Embryonic facial prominence (tissue), 1 donor: ENCODE data around the gene ZNF234.
A peak's percentile ranks its signal among the peaks of the same experiment; 100 is the strongest.
"Not testable (repeated sequence)": the region's sequence is repeated elsewhere in the genome, so short reads cannot be mapped to it uniquely, and the experiment has no call there.

Experiments
- DNase-seq: peaks from one replicate; pipeline ENCODE4 v3.0.0-alpha.2; 2016; ENCODE audit errors: extremely low spot score

ZNF234 gene

GRCh38 chr19:44141191-44142058, at the start of gene ZNF234:
TSS of gene ZNF234 (plus strand) at chr19:44141554. CDS start at chr19:44144633, 3,079 bp downstream.
- peak; percentile 52 for DNase-seq

DNA sequence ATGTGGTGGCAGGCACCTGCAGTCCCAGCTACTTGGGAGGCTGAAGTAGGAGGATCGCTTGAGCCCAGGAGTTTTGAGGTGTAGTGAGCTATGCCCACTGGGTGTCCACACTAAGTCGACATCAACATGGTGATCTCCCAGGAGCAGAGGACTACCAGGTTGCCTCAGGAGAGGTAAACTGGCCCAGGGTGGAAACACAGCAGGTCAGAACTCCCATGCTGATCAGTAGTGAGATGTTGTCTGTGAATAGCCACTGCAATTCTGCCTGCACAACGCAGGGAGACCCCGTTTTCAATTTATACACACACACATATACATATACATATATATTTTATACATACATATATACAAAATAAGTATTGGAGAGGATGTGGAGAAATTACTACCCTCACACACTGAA, 49.2 kb upstream of the ZNF234 start:
- DNase-seq, result no peak

DNA sequence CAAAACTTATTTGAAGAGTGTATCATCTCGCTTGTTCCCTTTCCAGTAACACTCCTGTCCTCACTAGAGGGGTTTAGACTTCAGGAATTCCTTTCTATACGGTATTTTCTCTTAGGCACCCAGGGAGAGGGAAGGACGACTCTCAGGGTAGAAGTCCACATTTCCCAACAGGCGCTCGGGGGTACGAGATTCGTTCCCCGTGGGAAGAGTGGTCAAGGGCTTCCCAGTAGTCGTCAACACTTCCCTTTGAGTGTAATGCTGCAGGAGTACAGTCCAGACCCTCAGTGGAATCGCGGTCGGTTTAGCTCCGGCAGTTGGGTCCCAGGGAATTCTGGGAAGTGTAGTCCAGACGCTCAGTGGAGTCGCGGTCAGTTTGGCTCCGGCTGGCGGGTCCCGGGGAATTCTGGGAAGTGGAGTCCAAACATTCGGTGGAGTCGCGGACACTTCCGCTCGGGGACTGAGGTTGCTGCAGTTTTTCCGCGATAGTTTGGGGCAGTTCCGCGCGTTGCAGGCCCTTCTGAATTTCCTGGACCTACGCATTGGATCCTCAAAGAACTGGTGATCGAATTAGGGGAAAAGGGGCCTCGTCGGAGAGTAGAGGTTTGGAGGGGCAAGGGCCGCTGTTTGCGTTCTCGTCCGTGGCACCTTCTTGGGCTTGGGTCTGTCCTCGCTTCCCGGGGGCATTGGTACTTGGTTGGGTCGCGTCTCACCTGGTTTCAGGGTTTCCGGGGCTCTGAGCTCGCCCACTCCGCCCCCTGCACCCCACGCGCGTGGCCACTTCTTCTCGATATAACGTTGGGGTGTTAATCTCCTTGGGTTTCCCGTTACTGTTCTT, 47.2 kb upstream of the ZNF234 start, which contains the start of gene ZNF224:
TSS of gene ZNF224 (plus strand) at position 431 of the 835 bp plus-strand sequence. CDS start 3,513 bp downstream, outside the sequence.
- DNase-seq, result peak; percentile 88

DNA sequence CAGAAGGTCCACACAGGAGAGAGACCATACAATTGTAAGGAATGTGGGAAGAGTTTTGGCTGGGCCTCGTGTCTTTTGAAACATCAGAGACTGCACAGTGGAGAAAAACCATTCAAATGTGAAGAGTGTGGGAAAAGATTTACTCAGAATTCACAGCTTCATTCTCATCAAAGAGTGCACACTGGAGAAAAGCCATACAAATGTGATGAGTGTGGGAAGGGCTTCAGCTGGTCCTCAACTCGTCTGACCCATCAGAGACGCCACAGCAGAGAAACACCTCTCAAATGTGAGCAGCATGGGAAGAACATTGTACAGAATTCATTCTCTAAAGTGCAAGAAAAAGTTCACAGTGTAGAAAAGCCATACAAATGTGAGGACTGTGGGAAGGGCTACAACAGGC, 33.6 kb upstream of the ZNF234 start:
- DNase-seq, result no peak

DNA sequence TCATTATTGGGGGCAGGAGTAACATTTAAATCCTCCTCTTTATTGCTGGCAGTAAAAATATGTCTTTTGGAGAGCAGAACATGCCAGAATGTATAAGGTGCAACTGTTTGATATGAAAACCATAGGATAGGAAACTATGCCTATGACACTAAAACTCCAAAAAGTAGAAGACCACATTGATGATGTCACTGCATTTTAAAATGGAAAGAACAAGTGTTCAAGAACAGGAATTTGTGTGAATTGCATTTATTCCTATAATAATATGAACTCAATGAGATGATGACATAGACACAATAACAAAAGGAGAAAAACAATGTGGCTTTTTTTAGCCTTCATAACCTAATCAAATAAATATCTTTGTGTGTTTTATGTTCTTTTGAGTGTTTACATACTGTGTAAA, 31.9 kb upstream of the ZNF234 start:
- no peak for DNase-seq

DNA sequence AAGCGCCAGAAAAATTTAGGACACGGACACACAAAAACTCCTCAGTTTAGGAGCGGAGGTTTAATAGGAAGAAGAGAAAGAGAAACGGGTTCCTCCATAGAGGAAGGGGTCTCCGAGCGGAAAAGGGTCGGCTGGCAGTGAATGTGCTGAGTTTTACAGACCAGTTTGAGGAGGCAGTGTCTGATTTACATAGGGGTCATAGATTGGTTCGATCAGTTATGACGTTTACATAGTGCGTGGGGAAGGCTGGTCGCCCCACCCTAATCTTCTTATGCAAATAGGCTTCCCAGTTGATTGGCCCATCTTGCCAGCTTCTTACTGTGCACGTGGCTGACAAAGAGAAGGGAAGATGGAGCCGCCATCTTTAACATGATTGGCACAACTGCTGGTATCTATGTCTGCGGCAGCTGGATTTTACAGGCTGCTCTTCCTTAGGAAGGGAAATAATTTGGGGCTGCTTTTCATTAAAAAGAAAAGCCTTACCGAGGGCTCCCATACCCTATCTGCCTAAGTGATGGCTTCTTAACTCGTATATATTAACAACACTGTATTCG, 29.4 kb upstream of the ZNF234 start:
- DNase-seq, result peak; percentile 67

DNA sequence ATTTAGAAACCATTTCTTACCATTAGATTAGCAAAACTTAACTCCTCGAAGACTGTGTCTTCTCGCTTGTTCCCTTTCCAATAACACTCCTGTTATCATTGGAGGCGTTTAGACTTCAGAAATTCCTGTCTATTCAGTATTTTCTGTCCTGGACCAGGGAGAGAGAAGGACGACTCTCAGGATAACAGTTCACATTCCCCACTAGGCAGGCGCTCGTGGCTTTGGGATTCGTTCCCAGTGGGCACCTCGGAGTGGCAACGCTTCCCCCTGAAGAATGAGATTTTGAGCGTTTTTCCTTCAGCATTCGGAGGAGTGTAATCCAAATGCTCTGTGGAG, 28.6 kb upstream of the ZNF234 start:
- no peak for DNase-seq

DNA sequence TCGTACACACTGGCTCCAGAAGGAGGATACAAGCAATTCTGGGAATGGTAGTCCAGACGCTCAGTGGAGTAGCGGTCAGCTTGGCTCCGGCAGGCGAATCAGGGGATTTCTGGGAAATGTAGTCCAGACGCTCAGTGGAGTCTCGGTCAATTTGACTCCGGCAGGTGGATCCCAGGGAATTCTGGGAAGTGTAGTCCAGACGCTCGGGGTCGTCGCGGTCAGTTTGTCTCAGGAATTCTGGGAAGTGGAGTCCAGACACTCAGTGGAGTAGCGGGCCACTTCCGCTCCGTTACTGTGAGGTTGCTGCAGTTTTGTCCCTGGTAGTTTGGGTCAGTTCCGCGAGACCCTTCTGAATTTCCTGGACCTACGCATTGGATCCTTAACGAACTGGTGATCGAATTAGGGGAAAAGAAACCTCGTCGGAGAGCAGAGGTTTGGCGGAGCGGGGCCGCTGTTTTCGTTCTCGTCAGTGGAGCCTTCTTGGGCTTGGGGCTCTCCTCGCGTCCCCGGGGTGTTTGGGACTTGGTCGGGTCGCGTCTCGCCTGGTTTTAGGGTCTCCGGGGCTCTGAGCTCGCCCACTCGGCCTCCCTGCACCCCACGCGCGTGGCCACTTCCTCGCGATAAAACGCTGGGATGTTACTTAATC, 28.1 kb upstream of the ZNF234 start, which contains the start of gene ZNF225:
TSS of gene ZNF225 (plus strand) at position 262 of the 646 bp plus-strand sequence. CDS start 2,429 bp downstream, outside the sequence.
- peak; percentile 96 for DNase-seq

DNA sequence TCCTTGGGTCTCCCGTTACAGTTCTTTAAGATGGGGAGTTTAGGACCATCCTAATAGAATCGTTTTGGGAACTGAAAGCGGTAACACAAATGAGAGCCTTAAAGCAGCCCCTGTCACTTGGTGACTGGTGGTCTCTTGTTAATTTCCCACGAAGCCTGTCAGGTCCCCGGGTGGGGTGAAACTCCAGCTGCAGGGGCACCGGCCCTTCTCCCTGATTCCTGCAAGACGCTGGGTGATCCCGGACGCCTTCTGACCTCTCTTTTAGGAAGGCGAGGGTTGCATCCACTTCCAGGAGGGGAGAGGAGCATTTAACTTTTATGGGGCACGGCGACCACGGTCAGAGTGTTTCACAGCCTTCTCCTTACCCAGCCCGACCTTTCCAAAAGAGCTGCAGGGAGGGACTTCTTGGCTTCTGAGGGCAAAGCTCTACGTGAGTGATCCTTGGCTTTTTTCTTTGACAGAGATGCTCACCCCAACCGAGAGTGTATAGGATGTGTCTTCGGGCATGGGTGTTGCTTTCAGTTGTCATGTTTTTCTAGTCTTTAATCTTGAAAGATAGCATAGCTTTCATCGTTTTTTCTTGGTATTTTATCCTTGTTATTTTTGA, 27.5 kb upstream of the ZNF234 start:
- DNase-seq, result no peak

DNA sequence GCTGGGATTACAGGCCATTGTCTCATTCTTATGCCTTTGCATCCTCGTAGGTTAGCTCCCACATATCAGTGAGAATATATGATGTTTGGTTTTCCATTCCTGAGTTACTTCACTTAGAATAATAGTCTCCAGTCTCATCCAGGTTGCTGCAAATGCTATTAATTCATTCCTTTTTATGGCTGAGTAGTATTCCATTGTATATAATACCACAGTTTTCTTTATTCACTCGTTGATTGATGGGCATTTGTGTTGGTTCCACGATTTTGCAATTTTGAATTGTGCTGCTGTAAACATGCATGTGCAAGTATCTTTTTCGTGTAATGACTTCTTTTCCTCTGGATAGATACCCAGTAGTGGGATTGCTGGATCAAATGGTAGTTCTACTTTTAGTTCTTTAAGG, 20.2 kb upstream of the ZNF234 start:
- DNase-seq, result not testable (repeated sequence)

- no peak for DNase-seq
These were observed 9.4 kb upstream of the ZNF234 start for GRCh38 chr19:44131955-44132354.

- no peak for DNase-seq
These were observed 692 bp downstream of the ZNF234 start for GRCh38 chr19:44142059-44142433.

GRCh38 chr19:44149776-44150175, 8.4 kb downstream of the ZNF234 start:
- no peak for DNase-seq

GRCh38 chr19:44151491-44151890, 10.1 kb downstream of the ZNF234 start:
- no peak for DNase-seq

DNA sequence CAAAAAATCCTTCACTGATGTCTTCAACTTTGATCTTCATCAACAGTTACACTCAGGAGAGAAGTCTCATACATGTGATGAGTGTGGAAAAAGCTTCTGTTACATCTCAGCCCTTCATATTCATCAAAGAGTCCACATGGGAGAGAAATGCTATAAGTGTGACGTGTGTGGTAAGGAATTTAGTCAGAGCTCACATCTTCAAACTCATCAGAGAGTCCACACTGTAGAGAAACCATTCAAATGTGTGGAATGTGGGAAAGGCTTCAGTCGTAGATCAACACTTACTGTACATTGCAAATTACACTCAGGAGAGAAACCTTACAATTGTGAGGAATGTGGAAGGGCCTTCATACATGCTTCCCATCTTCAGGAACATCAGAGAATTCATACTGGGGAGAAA, 15.1 kb downstream of the ZNF234 start:
- DNase-seq, result no peak

DNA sequence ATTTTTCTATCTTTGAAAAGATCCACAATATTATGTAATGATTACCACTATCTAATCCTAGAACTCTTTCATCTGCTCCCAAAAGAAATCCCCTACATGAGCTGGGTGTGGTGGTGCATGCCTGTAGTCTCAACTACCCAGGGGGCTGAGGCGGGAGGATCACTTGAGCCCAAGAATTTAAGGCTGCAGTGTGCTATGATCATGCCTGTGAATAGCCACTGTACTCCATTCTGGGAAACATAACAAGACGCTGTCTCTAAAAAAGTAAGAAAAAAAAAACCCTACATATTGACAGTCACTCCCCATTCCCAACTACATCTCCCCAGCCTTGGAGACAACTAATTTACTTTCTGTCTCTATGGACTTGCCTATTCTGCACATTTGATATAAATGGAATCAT, 22.4 kb downstream of the ZNF234 start:
- no peak for DNase-seq

- no peak for DNase-seq
These were observed 22.9 kb downstream of the ZNF234 start for GRCh38 chr19:44164327-44164672.

DNA sequence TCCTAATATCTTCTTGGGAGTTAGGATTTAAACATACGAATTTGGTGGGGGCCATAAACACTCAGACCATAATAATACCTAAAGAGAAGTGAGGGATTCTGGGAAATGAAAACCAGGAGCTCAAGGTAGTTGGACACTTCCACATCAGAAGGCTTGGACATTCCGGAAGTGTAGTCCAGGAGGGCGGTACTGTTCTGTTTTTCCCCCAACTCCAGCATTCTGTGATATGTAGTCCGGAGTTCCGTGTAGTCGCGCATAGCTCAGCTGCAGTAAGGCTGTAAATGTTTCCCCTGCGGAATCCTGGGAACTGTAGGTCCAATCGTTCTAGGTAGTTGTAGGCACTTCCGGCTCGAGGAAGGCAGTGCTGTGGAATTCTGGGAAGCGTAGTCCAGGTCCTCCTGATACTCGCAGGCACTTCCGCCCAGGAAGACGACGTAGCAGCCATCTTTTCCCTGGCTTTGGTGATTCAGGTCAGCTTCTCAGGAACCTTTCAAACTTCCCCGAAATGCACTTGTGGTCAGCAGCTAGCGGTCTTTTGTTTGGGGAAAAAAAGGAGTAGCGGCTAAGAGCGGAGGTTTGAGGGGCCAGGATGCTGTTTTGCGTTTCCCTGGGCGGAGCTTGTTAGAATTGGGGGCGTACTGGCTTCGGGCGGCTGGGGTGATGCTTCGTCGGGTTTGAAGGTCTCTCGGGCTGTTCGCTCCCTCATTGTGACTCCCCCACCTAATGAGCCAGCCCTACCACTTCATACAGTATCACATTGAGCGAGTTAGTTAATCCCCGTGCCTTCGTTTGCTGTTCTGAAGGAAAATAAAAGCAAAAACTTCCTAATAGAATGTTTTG, 23.5 kb downstream of the ZNF234 start, which contains the start of gene ZNF226:
TSS of gene ZNF226 (plus strand) at position 428 of the 840 bp plus-strand sequence. CDS start 4,981 bp downstream, outside the sequence.
- peak; percentile 99 for DNase-seq

GRCh38 chr19:44170660-44171059, 29.3 kb downstream of the ZNF234 start:
- DNase-seq, result not testable (repeated sequence)

DNA sequence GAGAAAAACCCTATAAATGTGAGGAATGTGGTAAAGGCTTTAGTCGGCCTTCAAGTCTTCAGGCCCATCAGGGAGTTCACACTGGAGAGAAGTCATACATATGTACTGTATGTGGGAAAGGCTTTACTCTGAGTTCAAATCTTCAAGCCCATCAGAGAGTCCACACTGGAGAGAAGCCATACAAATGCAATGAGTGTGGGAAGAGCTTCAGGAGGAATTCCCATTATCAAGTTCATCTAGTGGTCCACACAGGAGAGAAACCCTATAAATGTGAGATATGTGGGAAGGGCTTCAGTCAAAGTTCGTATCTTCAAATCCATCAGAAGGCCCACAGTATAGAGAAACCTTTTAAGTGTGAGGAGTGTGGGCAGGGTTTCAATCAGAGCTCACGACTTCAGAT, 35.2 kb downstream of the ZNF234 start:
- no peak for DNase-seq
